H1 (cell line): Measurements from ENCODE around the gene KIF1B. TPM values are rescaled to one million over a fixed set of nuclear protein-coding genes. Genes with fewer than 3 reads are reported as not detected.

Experiments used
- BCL11A ChIP-seq, 2 experiments: IDR thresholded peaks; one replicate each; pipeline ENCODE4 v1.6.1; 2011; ENCODE audit warnings: low read depth in 2 of 2, low read length in 2 of 2, mild to moderate bottlenecking in 2 of 2
- GABPA ChIP-seq: IDR thresholded peaks from 2 replicates; pipeline ENCODE4 v1.6.1; 2011; ENCODE audit warnings: mild to moderate bottlenecking, low read length, moderate library complexity, borderline replicate concordance; ENCODE audit not compliant: insufficient read depth
- JUN ChIP-seq: IDR thresholded peaks from 2 replicates; pipeline ENCODE4 v1.6.1; 2011; ENCODE audit warnings: low read depth, mild to moderate bottlenecking, improper control_type of control experiment, low read length
- JUND ChIP-seq: IDR thresholded peaks from 2 replicates; pipeline ENCODE4 v1.6.1; 2011; ENCODE audit warnings: mild to moderate bottlenecking, improper control_type of control experiment, low read length
- KDM1A ChIP-seq: fragments of 200-600, 300-600 bp; sonication (generic); IDR thresholded peaks from 2 replicates; pipeline ENCODE4 v1.7.1; 2016; ENCODE audit warnings: mild to moderate bottlenecking, low read length, borderline replicate concordance
- RXRA ChIP-seq: IDR thresholded peaks from 2 replicates; pipeline ENCODE4 v1.6.1; 2011; ENCODE audit warnings: low read depth, mild to moderate bottlenecking, low read length, moderate library complexity; ENCODE audit not compliant: insufficient read depth
- SIN3A ChIP-seq, 2 experiments: IDR thresholded peaks in 1 of 2; conservative IDR thresholded peaks in 1 of 2; 2 replicates each; pipeline ENCODE4 v1.6.1; 2011 to 2012; ENCODE audit warnings: low read length in 2 of 2, improper control_type of control experiment in 1 of 2, low read depth in 1 of 2, mild to moderate bottlenecking in 1 of 2
- polyA plus RNA-seq, 7 experiments: library from polyadenylated mRNA; depleted of rRNA in 3 of 7; stranded (reverse) in 5 of 7; unstranded in 2 of 7; fragments of >200 nt in 5 of 7; fragments of 200-250 nt in 2 of 7; gene quantifications; 1 replicate in 5 of 7; 2 replicates in 1 of 7; 4 replicates in 1 of 7; pipeline versions ENCODE4 v1.2.1 to v1.2.3, GENCODE V29; 2011 to 2013; ENCODE audit warnings: missing spikeins in 2 of 7, mixed read lengths in 2 of 7
- total RNA-seq: library from RNA; stranded (reverse); fragmentation: NEBNext Ultra II Directional; extraction: Animal tissue kit (Norgen Biotek cat#: 25700); gene quantifications from 2 replicates; pipeline ENCODE4 v1.2.1, GENCODE V29; 2021

The KIF1B gene
- total and polyA plus RNA-seq, 2 of the 8 experiments (the other 6 are each of a cell fraction or from before 2014, with no cell fraction given) = 39.1 to 74.2 TPM

- no peak for TF ChIP-seq JUN
- TF ChIP-seq BCL11A (IDR thresholded peaks at IDR 0.05; ENCODE audit: low read depth in 2 of 2, low read length in 2 of 2) = no peak
- TF ChIP-seq SIN3A (conservative IDR thresholded peaks at IDR 0.05 in 1 of 2, IDR thresholded peaks at IDR 0.05 in 1 of 2; ENCODE audit: low read depth in 1 of 2, low read length in 2 of 2) = no peak
- no peak for TF ChIP-seq GABPA
- TF ChIP-seq JUND = no peak
- no peak for TF ChIP-seq RXRA
- no peak for TF ChIP-seq KDM1A
Measured at GRCh38 chr1:10171105-10171767, 39.1 kb upstream of the KIF1B start (continued).
